A673 (cell line): ENCODE data around the gene RAD21L1. TPM values are rescaled to one million over a fixed set of nuclear protein-coding genes. Genes with fewer than 3 reads are reported as not detected.

ENCODE experiments used
- BruUV-seq: library from RNA; stranded (reverse); fragments of 400-500 nt; replicated peaks from 2 replicates; lab custom pipeline; 2021; lab: Mats Ljungman, UMichigan
- CTCF ChIA-PET: fragments of 300-600 bp; sonication (Branson Sonifier 250); formaldehyde crosslinking; loops from one replicate; lab custom pipeline; 2022; ENCODE audit warnings: antibody characterized with exemption; lab: Charles Lee
- POLR2A ChIA-PET: fragments of 300-600 bp; sonication (Branson Sonifier 250); formaldehyde crosslinking; loops from one replicate; lab custom pipeline; 2022; ENCODE audit warnings: antibody characterized with exemption; ENCODE audit not compliant: low non-redundant PET; lab: Charles Lee
- DNase-seq: peaks from one replicate; pipeline ENCODE4 v3.0.0-alpha.2; 2015; ENCODE audit warnings: low spot score
- H3K27ac ChIP-seq: fragments of 200-600 bp; sonication (generic); 2 replicates; pipeline ENCODE4 v1.5.1; 2016; ENCODE audit warnings: mixed run types, low read depth, mild to moderate bottlenecking, mixed read lengths, antibody characterized with exemption, low read length; ENCODE audit not compliant: poor library complexity, severe bottlenecking
- H3K27me3 ChIP-seq: fragments of 200-600 bp; sonication (generic); replicated peaks from 2 replicates; pipeline ENCODE4 v1.6.1; 2017; ENCODE audit warnings: mixed run types, low read depth, mild to moderate bottlenecking, mixed read lengths, antibody characterized with exemption, low read length; ENCODE audit not compliant: insufficient read depth, poor library complexity
- H3K36me3 ChIP-seq: fragments of 200-600 bp; sonication (generic); 2 replicates; pipeline ENCODE4 v1.6.1; 2016; ENCODE audit warnings: mixed run types, mild to moderate bottlenecking, mixed read lengths, antibody characterized with exemption, low read length; ENCODE audit not compliant: insufficient read depth, poor library complexity, severe bottlenecking
- H3K4me1 ChIP-seq: fragments of 200-600 bp; sonication (generic); 2 replicates; pipeline ENCODE4 v1.6.1; 2017; ENCODE audit warnings: mixed run types, mild to moderate bottlenecking, mixed read lengths, antibody characterized with exemption, low read length; ENCODE audit not compliant: insufficient read depth, poor library complexity, severe bottlenecking
- H3K4me3 ChIP-seq: fragments of 200-600 bp; sonication (generic); 2 replicates; pipeline ENCODE4 v1.5.1; 2016; ENCODE audit warnings: low read depth, mixed run types, mild to moderate bottlenecking, mixed read lengths, low read length; ENCODE audit not compliant: poor library complexity, severe bottlenecking
- H3K9me3 ChIP-seq: fragments of 200-600 bp; sonication (generic); 2 replicates; pipeline ENCODE4 v1.6.1; 2016; ENCODE audit warnings: mixed run types, low read depth, mild to moderate bottlenecking, mixed read lengths, antibody characterized with exemption, low read length; ENCODE audit not compliant: poor library complexity, severe bottlenecking
- EZH2 ChIP-seq: fragments of 200-600 bp; sonication (generic); IDR thresholded peaks from 2 replicates; pipeline ENCODE4 v1.6.1; 2017; ENCODE audit warnings: borderline replicate concordance, low read depth, mild to moderate bottlenecking, mixed read lengths, antibody characterized with exemption, low read length; ENCODE audit not compliant: poor library complexity, severe bottlenecking
- intact Hi-C: fragments of 100-400 bp; cut with micrococcal nuclease; formaldehyde crosslinking; loops from one replicate; pipeline ENCODE4 v1.10.0; 2022; ENCODE audit not compliant: unreplicated experiment
- total RNA-seq: library from RNA; stranded (reverse); gene quantifications from 2 replicates; pipeline ENCODE4 v1.2.3, GENCODE V29; 2021
- TF ChIP-seq, protein P1 (sequence below): fragments of 300-800, 200-600 bp; sonication (generic); conservative IDR thresholded peaks from 2 replicates; pipeline ENCODE4 v1.5.1; 2017; ENCODE audit warnings: low read depth, mild to moderate bottlenecking, antibody characterized with exemption, low read length, moderate library complexity, mixed read lengths

Gene RAD21L1
- total RNA-seq, 1 experiment from 2014 or later = not detected

DNA sequence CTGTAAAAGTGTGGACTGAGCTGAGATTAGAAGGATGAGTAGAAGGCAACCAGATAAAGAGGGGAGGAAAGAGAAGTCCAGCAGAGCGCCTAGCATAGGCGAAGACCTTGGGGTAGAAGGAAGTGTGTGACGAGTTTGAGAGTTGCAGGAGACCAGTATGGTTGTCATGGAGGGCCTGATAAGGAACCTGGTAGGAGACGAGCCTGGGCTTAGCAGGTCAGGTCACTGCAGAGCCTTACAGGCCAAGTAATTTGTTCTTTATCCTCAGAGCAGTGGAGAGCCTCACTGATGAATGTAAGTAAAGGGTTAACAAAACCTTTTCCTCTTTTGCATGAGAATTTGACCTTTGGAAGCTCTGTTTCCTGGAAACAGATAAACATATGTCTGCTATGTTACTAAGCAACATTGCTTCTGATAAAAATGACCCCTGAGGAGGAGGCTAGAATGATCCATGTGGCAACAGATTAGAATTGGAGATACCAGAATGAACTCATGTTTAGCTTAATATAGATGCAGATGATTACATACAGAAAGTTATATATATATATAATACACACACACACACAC lies 38.2 kb upstream of the RAD21L1 start:
- H3K4me1 ChIP-seq = no peaks in the 10 kb centered on the region
- ChIA-PET POLR2A (no interaction called here), CTCF (interaction anchor here (0.5 kb wide), 1 partner anchor 358 kb away, joined by 4 read pairs; no protein-coding TSS in a partner anchor)
- H3K9me3 ChIP-seq = no peaks in the 10 kb centered on the region
- DNase-seq = no peak
- peaks cover 25% of the 10 kb centered on the region for H3K27me3 ChIP-seq
- no peak overlapping the region for H3K4me3 ChIP-seq
- H3K36me3 ChIP-seq = no peaks in the 10 kb centered on the region
- no peak overlapping the region for H3K27ac ChIP-seq
- TF ChIP-seq, protein P1, sequence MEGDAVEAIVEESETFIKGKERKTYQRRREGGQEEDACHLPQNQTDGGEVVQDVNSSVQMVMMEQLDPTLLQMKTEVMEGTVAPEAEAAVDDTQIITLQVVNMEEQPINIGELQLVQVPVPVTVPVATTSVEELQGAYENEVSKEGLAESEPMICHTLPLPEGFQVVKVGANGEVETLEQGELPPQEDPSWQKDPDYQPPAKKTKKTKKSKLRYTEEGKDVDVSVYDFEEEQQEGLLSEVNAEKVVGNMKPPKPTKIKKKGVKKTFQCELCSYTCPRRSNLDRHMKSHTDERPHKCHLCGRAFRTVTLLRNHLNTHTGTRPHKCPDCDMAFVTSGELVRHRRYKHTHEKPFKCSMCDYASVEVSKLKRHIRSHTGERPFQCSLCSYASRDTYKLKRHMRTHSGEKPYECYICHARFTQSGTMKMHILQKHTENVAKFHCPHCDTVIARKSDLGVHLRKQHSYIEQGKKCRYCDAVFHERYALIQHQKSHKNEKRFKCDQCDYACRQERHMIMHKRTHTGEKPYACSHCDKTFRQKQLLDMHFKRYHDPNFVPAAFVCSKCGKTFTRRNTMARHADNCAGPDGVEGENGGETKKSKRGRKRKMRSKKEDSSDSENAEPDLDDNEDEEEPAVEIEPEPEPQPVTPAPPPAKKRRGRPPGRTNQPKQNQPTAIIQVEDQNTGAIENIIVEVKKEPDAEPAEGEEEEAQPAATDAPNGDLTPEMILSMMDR = no peak
- no peak for TF ChIP-seq EZH2
- no TSS peak for BruUV-seq
- intact Hi-C loops = no loop called here

DNA sequence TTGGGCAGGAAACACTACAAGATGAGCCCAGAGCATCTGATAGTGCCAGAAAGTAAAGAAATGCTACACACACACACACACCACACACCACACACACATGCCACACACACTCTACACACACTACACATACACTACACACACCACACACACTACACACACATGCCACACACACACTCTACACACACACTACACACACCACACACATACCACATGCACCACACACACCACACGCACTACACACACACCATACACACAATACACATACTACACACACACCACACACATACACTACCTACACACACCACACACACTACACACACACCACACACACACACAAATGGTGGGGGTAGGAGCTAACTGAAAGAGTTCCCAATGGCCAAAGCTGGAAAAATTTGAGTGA lies 37.5 kb upstream of the RAD21L1 start:
- intact Hi-C loops = no loop called here
- no peak for TF ChIP-seq EZH2
- TF ChIP-seq, protein P1 = no peak
- peaks cover 19% of the 10 kb centered on the region for H3K27me3 ChIP-seq
- no peaks in the 10 kb centered on the region for H3K4me1 ChIP-seq
- H3K4me3 ChIP-seq = no peak overlapping the region
- no peaks in the 10 kb centered on the region for H3K36me3 ChIP-seq
- CTCF ChIA-PET = no interaction called here
- no peaks in the 10 kb centered on the region for H3K9me3 ChIP-seq
- POLR2A ChIA-PET = no interaction called here
- DNase-seq = no peak
- no TSS peak for BruUV-seq
- no peak overlapping the region for H3K27ac ChIP-seq

DNA sequence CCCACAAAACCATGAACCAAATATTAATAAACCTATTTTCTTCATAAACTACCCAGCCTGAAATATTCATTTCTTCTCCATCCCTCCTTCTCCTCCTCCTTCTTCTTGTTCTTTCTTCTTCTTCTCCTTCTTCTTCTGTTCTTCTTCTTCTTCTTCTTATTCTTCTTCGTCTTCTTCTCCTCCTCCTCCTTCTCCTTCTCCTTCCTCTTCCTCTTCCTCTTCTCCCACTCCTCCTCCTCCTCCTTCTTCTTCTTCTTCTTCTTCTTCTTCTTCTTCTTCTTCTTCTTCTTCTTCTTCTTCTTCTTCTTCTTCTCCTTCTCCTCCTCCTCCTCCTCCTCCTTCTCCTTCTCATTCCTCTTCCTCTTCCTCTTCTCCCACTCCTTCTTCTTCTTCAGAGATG lies 36.0 kb upstream of the RAD21L1 start:
- Histone ChIP-seq H3K27ac (no peak overlapping the region), H3K4me3 (no peak overlapping the region), H3K4me1 (no peaks in the 10 kb centered on the region), H3K36me3 (no peaks in the 10 kb centered on the region), H3K27me3 (peaks cover 4% of the 10 kb centered on the region), H3K9me3 (no peaks in the 10 kb centered on the region)
- intact Hi-C loops = no loop called here
- CTCF ChIA-PET = no interaction called here
- TF ChIP-seq, protein P1 = no peak
- no peak for TF ChIP-seq EZH2
- BruUV-seq = no TSS peak
- no peak for DNase-seq
- POLR2A ChIA-PET = no interaction called here
